Fibroblast of mammary gland (primary cell): Measurements from ENCODE around the gene BIRC7.

Source experiments
- DNase-seq: peaks from one replicate; pipeline ENCODE4 v3.0.0-alpha.2; 2010; ENCODE audit warnings: low read depth
- H3K4me3 ChIP-seq: 2 replicates; pipeline ENCODE4 v1.5.1; 2011; ENCODE audit warnings: low read depth, mild to moderate bottlenecking, low read length, moderate library complexity; ENCODE audit not compliant: control insufficient read depth
- TF ChIP-seq, protein P1 (sequence below): conservative IDR thresholded peaks from 2 replicates; pipeline ENCODE4 v1.5.1; 2011; ENCODE audit warnings: low read depth, low read length, inconsistent platforms; ENCODE audit not compliant: control insufficient read depth, insufficient read depth

BIRC7 gene

DNA sequence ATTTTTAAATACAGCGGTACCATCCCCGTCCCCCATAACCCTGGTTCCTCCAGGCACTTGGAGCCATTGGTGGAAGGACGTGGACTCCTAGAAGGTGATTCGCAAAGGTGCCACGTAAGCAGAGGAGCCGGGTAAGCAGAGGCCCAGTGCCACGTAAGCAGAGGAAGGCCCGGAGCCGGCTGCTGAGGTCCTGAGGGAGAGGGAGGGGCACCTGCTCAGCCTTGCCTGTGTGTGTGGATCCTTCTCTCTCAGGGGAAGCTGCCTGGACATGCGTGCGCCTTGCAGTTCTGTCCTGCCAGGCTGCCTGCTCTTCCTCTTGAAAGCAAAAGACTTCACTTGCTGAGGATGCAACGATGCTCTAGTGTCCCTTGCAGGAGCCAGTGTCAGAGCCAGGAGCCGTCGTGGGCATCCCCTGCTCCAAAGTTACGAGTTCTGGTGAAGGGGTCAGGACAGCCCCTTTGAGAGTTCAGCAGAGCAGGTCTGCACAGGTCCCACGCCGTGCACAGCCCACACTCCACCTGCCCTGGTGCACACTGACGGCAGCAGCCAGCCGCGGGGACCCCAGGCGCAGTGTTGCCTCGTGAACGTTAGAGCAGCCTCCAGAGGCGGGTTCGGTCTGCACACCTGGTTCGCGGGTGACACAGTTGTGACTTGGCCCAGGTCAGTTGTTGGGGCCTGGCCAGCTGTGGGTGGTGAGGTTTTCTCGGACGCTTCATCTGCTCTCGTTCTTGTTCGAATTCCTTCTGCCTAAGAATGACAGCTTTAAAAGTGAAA lies 20.4 kb downstream of the BIRC7 start:
- no peak for DNase-seq
- TF ChIP-seq, protein P1, sequence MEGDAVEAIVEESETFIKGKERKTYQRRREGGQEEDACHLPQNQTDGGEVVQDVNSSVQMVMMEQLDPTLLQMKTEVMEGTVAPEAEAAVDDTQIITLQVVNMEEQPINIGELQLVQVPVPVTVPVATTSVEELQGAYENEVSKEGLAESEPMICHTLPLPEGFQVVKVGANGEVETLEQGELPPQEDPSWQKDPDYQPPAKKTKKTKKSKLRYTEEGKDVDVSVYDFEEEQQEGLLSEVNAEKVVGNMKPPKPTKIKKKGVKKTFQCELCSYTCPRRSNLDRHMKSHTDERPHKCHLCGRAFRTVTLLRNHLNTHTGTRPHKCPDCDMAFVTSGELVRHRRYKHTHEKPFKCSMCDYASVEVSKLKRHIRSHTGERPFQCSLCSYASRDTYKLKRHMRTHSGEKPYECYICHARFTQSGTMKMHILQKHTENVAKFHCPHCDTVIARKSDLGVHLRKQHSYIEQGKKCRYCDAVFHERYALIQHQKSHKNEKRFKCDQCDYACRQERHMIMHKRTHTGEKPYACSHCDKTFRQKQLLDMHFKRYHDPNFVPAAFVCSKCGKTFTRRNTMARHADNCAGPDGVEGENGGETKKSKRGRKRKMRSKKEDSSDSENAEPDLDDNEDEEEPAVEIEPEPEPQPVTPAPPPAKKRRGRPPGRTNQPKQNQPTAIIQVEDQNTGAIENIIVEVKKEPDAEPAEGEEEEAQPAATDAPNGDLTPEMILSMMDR: no peak
- no peak overlapping the region for H3K4me3 ChIP-seq

DNA sequence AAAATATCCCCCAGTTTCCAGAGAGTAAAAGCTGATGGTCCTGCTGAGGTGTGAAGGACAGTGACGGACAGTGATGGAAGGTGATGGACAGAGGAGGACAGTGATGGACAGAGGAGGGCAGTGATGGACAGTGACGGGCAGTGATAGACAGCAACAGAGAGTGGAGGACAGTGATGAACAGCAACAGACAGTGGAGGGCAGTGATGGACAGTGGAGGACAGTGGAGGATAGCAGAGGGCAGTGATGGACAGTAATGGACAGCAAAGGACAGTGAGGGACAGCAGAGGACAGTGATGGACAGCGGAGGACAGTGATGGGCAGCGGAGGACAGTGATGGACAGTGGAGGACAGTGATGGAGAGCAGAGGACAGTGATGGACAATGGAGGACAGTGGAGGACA lies 21.2 kb downstream of the BIRC7 start:
- DNase-seq: no peak
- TF ChIP-seq, protein P1: no peak
- H3K4me3 ChIP-seq: no peak overlapping the region

DNA sequence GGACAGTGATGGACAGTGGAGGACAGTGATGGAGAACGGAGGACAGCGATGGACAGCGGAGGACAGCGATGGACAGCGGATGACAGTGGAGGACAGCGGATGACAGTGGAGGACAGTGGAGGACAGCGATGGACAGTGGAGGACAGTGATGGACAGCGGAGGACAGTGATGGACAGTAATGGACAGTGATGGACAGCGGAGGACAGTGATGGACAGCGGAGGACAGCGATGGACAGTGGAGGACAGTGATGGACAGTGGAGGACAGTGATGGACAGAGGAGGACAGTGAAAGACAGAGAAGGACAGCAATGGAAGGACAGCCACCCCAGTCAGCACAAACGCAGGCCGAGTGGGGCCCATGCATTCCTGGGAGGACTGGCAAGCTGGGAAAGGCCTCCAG lies 21.9 kb downstream of the BIRC7 start:
- DNase-seq: no peak
- TF ChIP-seq, protein P1: no peak
- H3K4me3 ChIP-seq: no peak overlapping the region

DNA sequence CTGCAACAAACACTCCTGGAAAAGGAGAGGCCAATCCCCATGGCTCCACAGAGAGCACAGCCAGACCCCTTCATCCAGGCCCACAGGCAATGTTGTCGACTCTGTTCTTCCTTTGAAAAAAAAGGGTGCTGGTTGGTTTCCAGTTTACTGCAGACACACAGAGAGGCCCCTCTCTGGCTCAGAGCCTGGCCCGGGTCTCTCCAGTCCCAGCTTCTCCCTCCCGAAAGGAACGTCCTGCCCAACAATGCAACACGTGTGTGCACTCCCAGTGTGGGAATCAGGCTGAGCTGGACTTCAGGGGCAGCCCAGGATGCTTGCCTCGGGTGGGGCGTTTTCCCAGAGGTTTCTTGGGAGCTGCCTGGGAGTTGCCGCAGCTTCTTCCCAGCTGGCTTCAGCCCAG lies 23.1 kb downstream of the BIRC7 start:
- no peak overlapping the region for H3K4me3 ChIP-seq
- no peak for DNase-seq
- TF ChIP-seq, protein P1: no peak

DNA sequence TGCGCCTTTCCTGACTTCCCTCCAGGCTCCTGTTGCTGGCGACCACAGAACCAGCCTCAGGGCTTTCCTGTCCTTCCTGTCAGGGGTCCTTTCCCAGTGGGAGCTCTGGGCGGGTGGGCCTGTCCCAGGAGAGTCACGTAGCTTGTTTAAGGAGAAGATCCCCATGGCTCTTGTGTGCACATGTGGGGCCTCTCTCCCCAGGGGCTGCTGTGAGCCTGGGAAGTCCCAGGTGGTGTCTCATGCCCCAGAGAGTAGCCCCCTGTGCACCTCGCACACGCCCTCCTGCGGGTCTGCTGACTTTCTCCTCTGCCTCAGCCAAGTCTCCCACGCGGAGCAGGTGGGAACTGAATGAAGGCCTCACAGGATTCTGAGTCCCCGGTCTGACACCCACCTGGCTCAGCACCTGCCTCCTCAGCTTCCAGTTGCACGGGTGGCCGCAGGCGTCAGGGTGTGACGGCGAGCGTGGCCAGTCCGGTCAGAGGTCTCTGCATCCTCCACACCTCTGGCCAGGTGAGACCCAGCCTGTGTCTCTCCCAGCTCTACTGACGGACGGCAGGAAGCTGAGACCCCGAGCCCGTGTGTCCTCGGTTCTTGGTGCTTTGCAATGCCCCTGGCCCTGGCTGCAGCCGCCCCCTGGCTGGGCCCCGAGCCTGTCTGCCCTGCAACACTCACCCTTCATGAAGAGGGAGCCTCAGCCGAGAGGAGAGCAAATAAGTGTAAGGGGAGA lies 24.2 kb downstream of the BIRC7 start:
- H3K4me3 ChIP-seq: no peak overlapping the region
- no peak for DNase-seq
- TF ChIP-seq, protein P1: no peak

DNA sequence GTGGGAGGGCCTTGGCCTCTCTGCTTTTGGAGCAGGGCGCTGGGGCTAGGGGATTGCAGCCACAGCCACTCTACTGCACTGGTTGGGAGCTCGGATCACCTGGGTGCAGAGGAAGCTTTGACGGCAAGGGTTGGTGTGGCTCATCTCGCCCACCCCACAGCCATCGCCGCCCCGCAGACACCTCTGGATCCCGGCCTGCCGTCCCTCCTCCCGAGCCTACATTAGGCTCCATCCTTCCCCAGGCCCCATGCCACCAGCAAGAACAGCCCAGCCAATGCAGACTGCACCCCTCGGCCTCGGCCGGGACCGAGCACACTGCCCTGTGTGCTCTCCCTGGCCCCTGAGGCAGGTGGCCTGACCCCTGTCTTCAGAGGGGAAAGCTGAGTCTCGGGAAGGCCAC lies 24.8 kb downstream of the BIRC7 start:
- no peak overlapping the region for H3K4me3 ChIP-seq
- DNase-seq: no peak
- TF ChIP-seq, protein P1: no peak
